C4-2B (cell line): ENCODE results near the gene NRP1.

Experiments
- ZFX ChIP-seq: fragments of 450-650 bp; IDR thresholded peaks from 2 replicates; pipeline ENCODE4 v1.6.1; 2017
- TF ChIP-seq, protein P1 (sequence below): fragments of 450-650 bp; conservative IDR thresholded peaks from 2 replicates; pipeline ENCODE4 v1.5.1; 2017; ENCODE audit warnings: mild to moderate bottlenecking

- TF ChIP-seq, protein P1, sequence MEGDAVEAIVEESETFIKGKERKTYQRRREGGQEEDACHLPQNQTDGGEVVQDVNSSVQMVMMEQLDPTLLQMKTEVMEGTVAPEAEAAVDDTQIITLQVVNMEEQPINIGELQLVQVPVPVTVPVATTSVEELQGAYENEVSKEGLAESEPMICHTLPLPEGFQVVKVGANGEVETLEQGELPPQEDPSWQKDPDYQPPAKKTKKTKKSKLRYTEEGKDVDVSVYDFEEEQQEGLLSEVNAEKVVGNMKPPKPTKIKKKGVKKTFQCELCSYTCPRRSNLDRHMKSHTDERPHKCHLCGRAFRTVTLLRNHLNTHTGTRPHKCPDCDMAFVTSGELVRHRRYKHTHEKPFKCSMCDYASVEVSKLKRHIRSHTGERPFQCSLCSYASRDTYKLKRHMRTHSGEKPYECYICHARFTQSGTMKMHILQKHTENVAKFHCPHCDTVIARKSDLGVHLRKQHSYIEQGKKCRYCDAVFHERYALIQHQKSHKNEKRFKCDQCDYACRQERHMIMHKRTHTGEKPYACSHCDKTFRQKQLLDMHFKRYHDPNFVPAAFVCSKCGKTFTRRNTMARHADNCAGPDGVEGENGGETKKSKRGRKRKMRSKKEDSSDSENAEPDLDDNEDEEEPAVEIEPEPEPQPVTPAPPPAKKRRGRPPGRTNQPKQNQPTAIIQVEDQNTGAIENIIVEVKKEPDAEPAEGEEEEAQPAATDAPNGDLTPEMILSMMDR = no peak
- TF ChIP-seq ZFX = no peak
These were observed 36.4 kb downstream of the NRP1 start for GRCh38 chr10:33298110-33298509.
